ENCODE results near the gene SAMD5. TPM values are rescaled to one million over a fixed set of nuclear protein-coding genes. Genes with fewer than 3 reads are reported as not detected.

SAMD5 gene
- total and polyA plus RNA-seq, 10 of the 15 experiments (the other 5 are each of a cell fraction or from before 2014, with no cell fraction given): 0.01 to 0.23 (median 0.05) TPM; not detected in 5

DNA sequence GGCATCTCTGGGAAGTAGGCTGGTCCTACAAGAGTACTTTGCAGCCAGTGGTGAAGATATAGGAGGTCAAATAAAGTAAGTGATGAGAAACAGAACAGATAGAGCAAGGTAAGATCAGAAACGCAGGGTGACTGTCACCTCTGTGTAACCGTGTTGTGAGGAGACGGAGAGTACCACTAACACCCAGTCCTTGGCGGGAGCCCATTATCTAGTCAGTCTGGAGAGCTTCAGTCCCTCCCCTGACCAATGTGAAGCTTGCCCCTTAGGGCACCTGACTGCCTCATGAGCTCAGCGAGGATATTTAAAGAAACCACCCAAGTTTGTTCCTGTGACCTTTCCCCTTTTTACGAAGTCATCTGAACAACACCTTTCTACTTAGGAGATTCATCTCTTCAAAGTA lies 110.0 kb downstream of the SAMD5 start:
- POLR2A ChIA-PET: no interaction called here
- Histone ChIP-seq H3K4me3 (no peak overlapping the region), H3K4me2 (ENCODE audit: control insufficient read depth, insufficient read depth) (no peak overlapping the region), H3K79me2 (ENCODE audit: control insufficient read depth, insufficient read depth, low read length) (no peaks in the 10 kb centered on the region), H3K9ac (ENCODE audit: control insufficient read depth, insufficient read depth, low read length) (no peak overlapping the region), H3K27ac (ENCODE audit: control insufficient read depth, insufficient read depth) (no peak overlapping the region), H3K9me3 (replicated peaks; ENCODE audit: control insufficient read depth, insufficient read depth, low read length) (no peaks in the 10 kb centered on the region), H3K4me1 (ENCODE audit: control insufficient read depth, insufficient read depth, low read length) (no peaks in the 10 kb centered on the region), H2AFZ (ENCODE audit: control insufficient read depth, low read depth, low read length) (no peak overlapping the region), H4K20me1 (ENCODE audit: control insufficient read depth, insufficient read depth) (no peaks in the 10 kb centered on the region), H3K27me3 (replicated peaks in 1 of 2; ENCODE audit: control insufficient read depth in 2 of 2, insufficient read depth in 2 of 2, low read length in 1 of 2) (no peaks in the 10 kb centered on the region), H3K36me3 (ENCODE audit: control insufficient read depth in 2 of 2, insufficient read depth in 2 of 2, low read length in 1 of 2) (no peaks in the 10 kb centered on the region)
- RAD21 ChIA-PET (ENCODE audit: unreplicated experiment): no interaction called here
- intact Hi-C loops (cut with micrococcal nuclease; ENCODE audit: unreplicated experiment) (no loop called here), in situ Hi-C loops (cut with MboI) (no loop called here)
- SMC1A ChIA-PET (ENCODE audit: uncharacterized antibody, unreplicated experiment): no interaction called here
- no TSS peak for BruUV-seq (replicated peaks)
- FAIRE-seq (no peak), ATAC-seq (no peak), DNase-seq (ENCODE audit: low read depth, low spot score) (no peak)
- WGBS (ENCODE audit: insufficient coverage, insufficient replicate concordance, low lambda C conversion rate, missing lambda C conversion rate): 56% methylated on average over 6 of the region's 6 CpGs
- CTCF ChIA-PET: no interaction called here
- no peak for TF ChIP-seq LARP7 (IDR thresholded peaks at IDR 0.05)
- no peak for TF ChIP-seq SREBF1 (IDR thresholded peaks at IDR 0.05; ENCODE audit: low read length)
- no peak for TF ChIP-seq POLR2AphosphoS5 (IDR thresholded peaks at IDR 0.05; ENCODE audit: low read length)
- no peak for TF ChIP-seq RELA (IDR thresholded peaks at IDR 0.05; ENCODE audit: borderline replicate concordance, partially characterized antibody)
- TF ChIP-seq, protein P1, sequence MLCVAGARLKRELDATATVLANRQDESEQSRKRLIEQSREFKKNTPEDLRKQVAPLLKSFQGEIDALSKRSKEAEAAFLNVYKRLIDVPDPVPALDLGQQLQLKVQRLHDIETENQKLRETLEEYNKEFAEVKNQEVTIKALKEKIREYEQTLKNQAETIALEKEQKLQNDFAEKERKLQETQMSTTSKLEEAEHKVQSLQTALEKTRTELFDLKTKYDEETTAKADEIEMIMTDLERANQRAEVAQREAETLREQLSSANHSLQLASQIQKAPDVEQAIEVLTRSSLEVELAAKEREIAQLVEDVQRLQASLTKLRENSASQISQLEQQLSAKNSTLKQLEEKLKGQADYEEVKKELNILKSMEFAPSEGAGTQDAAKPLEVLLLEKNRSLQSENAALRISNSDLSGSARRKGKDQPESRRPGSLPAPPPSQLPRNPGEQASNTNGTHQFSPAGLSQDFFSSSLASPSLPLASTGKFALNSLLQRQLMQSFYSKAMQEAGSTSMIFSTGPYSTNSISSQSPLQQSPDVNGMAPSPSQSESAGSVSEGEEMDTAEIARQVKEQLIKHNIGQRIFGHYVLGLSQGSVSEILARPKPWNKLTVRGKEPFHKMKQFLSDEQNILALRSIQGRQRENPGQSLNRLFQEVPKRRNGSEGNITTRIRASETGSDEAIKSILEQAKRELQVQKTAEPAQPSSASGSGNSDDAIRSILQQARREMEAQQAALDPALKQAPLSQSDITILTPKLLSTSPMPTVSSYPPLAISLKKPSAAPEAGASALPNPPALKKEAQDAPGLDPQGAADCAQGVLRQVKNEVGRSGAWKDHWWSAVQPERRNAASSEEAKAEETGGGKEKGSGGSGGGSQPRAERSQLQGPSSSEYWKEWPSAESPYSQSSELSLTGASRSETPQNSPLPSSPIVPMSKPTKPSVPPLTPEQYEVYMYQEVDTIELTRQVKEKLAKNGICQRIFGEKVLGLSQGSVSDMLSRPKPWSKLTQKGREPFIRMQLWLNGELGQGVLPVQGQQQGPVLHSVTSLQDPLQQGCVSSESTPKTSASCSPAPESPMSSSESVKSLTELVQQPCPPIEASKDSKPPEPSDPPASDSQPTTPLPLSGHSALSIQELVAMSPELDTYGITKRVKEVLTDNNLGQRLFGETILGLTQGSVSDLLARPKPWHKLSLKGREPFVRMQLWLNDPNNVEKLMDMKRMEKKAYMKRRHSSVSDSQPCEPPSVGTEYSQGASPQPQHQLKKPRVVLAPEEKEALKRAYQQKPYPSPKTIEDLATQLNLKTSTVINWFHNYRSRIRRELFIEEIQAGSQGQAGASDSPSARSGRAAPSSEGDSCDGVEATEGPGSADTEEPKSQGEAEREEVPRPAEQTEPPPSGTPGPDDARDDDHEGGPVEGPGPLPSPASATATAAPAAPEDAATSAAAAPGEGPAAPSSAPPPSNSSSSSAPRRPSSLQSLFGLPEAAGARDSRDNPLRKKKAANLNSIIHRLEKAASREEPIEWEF (IDR thresholded peaks at IDR 0.05; ENCODE audit: insufficient replicate concordance, low read depth, low read length): no peak
- TF ChIP-seq, protein P2, sequence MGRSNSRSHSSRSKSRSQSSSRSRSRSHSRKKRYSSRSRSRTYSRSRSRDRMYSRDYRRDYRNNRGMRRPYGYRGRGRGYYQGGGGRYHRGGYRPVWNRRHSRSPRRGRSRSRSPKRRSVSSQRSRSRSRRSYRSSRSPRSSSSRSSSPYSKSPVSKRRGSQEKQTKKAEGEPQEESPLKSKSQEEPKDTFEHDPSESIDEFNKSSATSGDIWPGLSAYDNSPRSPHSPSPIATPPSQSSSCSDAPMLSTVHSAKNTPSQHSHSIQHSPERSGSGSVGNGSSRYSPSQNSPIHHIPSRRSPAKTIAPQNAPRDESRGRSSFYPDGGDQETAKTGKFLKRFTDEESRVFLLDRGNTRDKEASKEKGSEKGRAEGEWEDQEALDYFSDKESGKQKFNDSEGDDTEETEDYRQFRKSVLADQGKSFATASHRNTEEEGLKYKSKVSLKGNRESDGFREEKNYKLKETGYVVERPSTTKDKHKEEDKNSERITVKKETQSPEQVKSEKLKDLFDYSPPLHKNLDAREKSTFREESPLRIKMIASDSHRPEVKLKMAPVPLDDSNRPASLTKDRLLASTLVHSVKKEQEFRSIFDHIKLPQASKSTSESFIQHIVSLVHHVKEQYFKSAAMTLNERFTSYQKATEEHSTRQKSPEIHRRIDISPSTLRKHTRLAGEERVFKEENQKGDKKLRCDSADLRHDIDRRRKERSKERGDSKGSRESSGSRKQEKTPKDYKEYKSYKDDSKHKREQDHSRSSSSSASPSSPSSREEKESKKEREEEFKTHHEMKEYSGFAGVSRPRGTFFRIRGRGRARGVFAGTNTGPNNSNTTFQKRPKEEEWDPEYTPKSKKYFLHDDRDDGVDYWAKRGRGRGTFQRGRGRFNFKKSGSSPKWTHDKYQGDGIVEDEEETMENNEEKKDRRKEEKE (IDR thresholded peaks at IDR 0.05): no peak
- TF ChIP-seq, protein P3, sequence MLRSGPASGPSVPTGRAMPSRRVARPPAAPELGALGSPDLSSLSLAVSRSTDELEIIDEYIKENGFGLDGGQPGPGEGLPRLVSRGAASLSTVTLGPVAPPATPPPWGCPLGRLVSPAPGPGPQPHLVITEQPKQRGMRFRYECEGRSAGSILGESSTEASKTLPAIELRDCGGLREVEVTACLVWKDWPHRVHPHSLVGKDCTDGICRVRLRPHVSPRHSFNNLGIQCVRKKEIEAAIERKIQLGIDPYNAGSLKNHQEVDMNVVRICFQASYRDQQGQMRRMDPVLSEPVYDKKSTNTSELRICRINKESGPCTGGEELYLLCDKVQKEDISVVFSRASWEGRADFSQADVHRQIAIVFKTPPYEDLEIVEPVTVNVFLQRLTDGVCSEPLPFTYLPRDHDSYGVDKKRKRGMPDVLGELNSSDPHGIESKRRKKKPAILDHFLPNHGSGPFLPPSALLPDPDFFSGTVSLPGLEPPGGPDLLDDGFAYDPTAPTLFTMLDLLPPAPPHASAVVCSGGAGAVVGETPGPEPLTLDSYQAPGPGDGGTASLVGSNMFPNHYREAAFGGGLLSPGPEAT (IDR thresholded peaks at IDR 0.05; ENCODE audit: low read depth): no peak
- no peak for TF ChIP-seq BMI1 (IDR thresholded peaks at IDR 0.05; ENCODE audit: borderline replicate concordance)
- no peak for TF ChIP-seq ESRRA (IDR thresholded peaks at IDR 0.05; ENCODE audit: low read length)
- no peak for TF ChIP-seq CHD2 (IDR thresholded peaks at IDR 0.05; ENCODE audit: borderline replicate concordance, low read depth, low read length)
- no peak for TF ChIP-seq MEF2A (IDR thresholded peaks at IDR 0.05; ENCODE audit: insufficient read depth, low read depth, low read length)
- TF ChIP-seq GABPA (IDR thresholded peaks at IDR 0.05; ENCODE audit: low read depth): no peak
- TF ChIP-seq, protein P4, sequence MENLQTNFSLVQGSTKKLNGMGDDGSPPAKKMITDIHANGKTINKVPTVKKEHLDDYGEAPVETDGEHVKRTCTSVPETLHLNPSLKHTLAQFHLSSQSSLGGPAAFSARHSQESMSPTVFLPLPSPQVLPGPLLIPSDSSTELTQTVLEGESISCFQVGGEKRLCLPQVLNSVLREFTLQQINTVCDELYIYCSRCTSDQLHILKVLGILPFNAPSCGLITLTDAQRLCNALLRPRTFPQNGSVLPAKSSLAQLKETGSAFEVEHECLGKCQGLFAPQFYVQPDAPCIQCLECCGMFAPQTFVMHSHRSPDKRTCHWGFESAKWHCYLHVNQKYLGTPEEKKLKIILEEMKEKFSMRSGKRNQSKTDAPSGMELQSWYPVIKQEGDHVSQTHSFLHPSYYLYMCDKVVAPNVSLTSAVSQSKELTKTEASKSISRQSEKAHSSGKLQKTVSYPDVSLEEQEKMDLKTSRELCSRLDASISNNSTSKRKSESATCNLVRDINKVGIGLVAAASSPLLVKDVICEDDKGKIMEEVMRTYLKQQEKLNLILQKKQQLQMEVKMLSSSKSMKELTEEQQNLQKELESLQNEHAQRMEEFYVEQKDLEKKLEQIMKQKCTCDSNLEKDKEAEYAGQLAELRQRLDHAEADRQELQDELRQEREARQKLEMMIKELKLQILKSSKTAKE (IDR thresholded peaks at IDR 0.05; ENCODE audit: low read depth, poor library complexity, severe bottlenecking): no peak
- no peak for TF ChIP-seq ZBED1 (IDR thresholded peaks at IDR 0.05; ENCODE audit: borderline replicate concordance)
